Fibroblast of skin of back (primary cell): Measurements from ENCODE around the gene XRN1.
"Not testable (repeated sequence)": the region's sequence is repeated elsewhere in the genome, so short reads cannot be mapped to it uniquely, and the experiment has no call there.

Experiments
- DNase-seq: peaks from one replicate; pipeline ENCODE4 v3.0.0-alpha.2; 2013

The XRN1 gene

GRCh38 chr3:142332390-142332789, 115.4 kb downstream of the XRN1 start:
- DNase-seq, result no peak

GRCh38 chr3:142324275-142324953, 123.4 kb downstream of the XRN1 start:
- DNase-seq, result not testable (repeated sequence)

GRCh38 chr3:142319912-142320311, 127.9 kb downstream of the XRN1 start:
- DNase-seq, result no peak

- peak; percentile 73 for DNase-seq
Observed at GRCh38 chr3:142319094-142319493, 128.7 kb downstream of the XRN1 start.

- peak; percentile 65 for DNase-seq
Observed at GRCh38 chr3:142318331-142318730, 129.5 kb downstream of the XRN1 start.

GRCh38 chr3:142315978-142316388, 131.9 kb downstream of the XRN1 start:
- DNase-seq, result peak; percentile 32

- peak; percentile 92 for DNase-seq
Observed at GRCh38 chr3:142315083-142315482, 132.8 kb downstream of the XRN1 start.

- no peak for DNase-seq
Observed at GRCh38 chr3:142310439-142310838, 137.4 kb downstream of the XRN1 start.

GRCh38 chr3:142302847-142303246, 145.0 kb downstream of the XRN1 start:
- DNase-seq, result not testable (repeated sequence)

- DNase-seq, result no peak
Observed at GRCh38 chr3:142298626-142299025, 149.2 kb downstream of the XRN1 start.

GRCh38 chr3:142296507-142296906, 151.3 kb downstream of the XRN1 start:
- no peak for DNase-seq

- no peak for DNase-seq
Observed at GRCh38 chr3:142287866-142288638, 159.8 kb downstream of the XRN1 start.

GRCh38 chr3:142285083-142285517, 162.7 kb downstream of the XRN1 start:
- DNase-seq, result no peak

- DNase-seq, result no peak
Observed at GRCh38 chr3:142282503-142282902, 165.3 kb downstream of the XRN1 start.

- DNase-seq, result no peak
Observed at GRCh38 chr3:142281474-142281873, 166.4 kb downstream of the XRN1 start.

- DNase-seq, result peak; percentile 73
Observed at GRCh38 chr3:142279965-142280590, 167.8 kb downstream of the XRN1 start.

GRCh38 chr3:142278451-142278850, 169.4 kb downstream of the XRN1 start:
- peak; percentile 69 for DNase-seq

GRCh38 chr3:142276781-142277180, 171.1 kb downstream of the XRN1 start:
- DNase-seq, result no peak

- DNase-seq, result peak; percentile 85
Observed at GRCh38 chr3:142275856-142276255, 172.0 kb downstream of the XRN1 start.

- no peak for DNase-seq
Observed at GRCh38 chr3:142274908-142275307, 172.9 kb downstream of the XRN1 start.

GRCh38 chr3:142273501-142273900, 174.3 kb downstream of the XRN1 start:
- DNase-seq, result no peak

- peak; percentile 57 for DNase-seq
Observed at GRCh38 chr3:142272200-142272891, 175.5 kb downstream of the XRN1 start.

- DNase-seq, result no peak
Observed at GRCh38 chr3:142270407-142270806, 177.4 kb downstream of the XRN1 start.
